Embryonic facial prominence (tissue), 1 donor: ENCODE results near the gene LARP4.
"Not testable (repeated sequence)": the region's sequence is repeated elsewhere in the genome, so short reads cannot be mapped to it uniquely, and the experiment has no call there.

Source experiments
- DNase-seq: peaks from one replicate; pipeline ENCODE4 v3.0.0-alpha.2; 2016; ENCODE audit errors: extremely low spot score

The LARP4 gene

DNA sequence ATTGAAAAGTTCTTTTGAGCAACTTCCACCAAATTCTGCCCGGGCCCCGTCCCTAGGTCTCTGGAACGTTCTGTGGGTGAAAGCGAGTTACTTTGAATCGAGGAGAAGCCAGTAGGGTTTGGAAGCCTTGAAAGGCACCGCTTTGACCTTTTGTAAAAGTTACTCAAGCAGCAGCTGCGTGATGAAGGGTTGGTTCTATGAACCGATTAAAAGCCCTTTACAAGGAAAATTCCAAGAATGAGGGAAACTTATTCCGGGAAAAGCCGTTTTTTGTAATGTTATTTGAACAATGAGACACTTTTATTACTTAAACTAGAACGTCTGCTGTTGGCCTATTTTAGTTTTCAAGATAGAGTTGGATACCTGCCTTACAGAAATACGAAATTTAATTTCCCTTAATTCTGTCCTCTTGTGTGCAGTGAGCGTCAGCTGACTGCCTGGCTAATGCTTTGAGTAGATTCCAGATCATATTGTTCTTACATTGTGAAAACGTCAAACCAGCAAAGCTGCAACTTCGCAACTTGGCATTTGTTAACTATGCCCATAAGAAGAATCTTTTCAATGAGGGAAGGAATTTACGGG is 906 bp downstream of the LARP4 start:
- no peak for DNase-seq

GRCh38 chr12:50402264-50403000 is 1.7 kb downstream of the LARP4 start:
- DNase-seq = no peak

GRCh38 chr12:50403001-50403440 is 2.3 kb downstream of the LARP4 start:
- DNase-seq = no peak

GRCh38 chr12:50404307-50404706 is 3.6 kb downstream of the LARP4 start:
- no peak for DNase-seq

DNA sequence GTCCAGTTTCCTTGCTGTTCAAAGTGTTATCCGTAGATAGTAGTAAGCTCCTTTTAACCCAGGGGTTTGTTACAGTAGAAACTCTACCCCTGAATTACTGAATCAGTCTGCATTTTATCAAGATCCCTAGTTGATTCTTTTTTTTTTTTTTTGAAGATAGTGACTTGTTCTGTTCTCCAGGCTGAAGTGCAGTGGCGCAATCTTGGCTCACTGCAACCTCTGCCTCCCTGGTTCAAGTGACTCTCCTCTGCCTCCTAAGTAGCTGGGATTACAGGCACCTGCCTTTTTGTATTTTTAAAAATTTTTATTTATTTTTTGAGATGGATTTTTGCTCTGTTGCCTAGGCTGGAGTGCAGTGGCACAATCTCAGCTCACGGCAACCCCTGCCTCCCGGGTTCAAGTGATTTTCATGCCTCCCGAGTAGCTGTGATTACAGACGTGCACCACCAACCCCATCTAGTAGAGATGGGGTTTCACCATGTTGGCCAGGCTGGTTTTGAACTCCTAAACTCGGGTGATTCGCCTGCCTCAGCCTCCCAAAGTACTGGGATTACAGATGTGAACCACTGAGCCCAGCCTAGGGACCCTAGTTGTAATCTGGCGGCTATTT is 10.5 kb downstream of the LARP4 start:
- no peak for DNase-seq

GRCh38 chr12:50415899-50416479 is 15.3 kb downstream of the LARP4 start:
- no peak for DNase-seq

DNA sequence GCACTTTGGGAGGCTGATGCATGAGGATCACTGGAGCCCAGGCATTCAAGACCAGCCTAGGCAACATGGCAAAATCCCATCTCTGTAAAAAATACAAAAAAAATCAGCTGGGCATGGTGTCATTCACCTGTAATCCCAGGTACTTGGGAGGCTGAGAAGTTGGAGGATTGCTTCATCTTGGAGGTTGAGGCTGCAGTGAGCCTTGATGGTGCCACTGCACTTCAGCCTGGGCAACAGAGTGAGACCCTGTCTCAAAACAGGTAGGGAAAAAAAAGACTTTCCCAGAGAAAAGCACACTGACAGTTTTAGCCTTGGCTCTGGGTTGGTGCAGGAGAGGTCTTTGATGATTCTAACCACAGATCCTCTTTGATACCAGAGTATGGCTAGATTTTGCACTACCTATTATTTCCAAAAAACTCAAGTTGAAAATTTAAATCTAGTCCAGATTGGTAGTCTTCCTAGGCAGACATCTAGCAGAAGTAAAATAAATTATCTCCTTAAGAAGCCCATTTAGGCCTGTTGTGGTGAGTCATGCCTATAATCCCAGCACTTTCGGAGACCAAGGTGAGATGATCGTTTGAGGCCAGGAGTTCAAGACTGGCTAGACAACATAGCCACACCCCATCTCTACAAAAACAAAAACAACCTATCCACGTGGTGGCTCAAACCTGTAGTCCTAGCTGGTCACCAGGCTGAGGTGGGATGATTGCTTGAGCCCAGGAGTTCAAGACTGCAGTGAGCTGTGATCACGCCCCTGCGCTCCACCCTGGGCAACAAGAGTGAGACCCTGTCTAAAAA is 18.6 kb downstream of the LARP4 start:
- DNase-seq = no peak

DNA sequence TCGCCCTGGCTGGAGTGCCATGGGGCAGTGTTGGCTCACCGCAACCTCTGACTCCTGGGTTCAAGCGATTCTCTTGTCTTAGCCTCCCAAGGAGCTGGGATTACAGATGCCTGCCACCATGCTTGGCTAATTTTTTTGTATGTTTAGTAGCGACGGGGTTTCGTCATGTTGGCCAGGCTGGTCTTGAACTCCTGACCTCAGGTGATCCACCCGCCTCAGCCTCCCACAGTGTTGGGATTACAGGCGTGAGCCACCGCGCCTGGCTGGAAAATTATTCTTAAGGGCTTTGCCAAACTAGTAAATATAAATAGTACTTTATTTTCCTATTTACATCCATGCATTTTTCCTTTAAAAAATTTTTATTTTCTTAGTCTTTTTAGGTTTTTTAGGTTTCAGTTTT is 22.2 kb downstream of the LARP4 start:
- DNase-seq = not testable (repeated sequence)

- DNase-seq = not testable (repeated sequence)
Measured at GRCh38 chr12:50423342-50423741, 22.7 kb downstream of the LARP4 start.

- no peak for DNase-seq
Measured at GRCh38 chr12:50425589-50426258, 25.0 kb downstream of the LARP4 start.

- not testable (repeated sequence) for DNase-seq
Measured at GRCh38 chr12:50431656-50432055, 31.0 kb downstream of the LARP4 start.

GRCh38 chr12:50440288-50440687 is 39.6 kb downstream of the LARP4 start:
- DNase-seq = no peak

GRCh38 chr12:50441763-50442162 is 41.1 kb downstream of the LARP4 start:
- DNase-seq = no peak

- DNase-seq = no peak
Measured at GRCh38 chr12:50442178-50442908, 41.7 kb downstream of the LARP4 start.

DNA sequence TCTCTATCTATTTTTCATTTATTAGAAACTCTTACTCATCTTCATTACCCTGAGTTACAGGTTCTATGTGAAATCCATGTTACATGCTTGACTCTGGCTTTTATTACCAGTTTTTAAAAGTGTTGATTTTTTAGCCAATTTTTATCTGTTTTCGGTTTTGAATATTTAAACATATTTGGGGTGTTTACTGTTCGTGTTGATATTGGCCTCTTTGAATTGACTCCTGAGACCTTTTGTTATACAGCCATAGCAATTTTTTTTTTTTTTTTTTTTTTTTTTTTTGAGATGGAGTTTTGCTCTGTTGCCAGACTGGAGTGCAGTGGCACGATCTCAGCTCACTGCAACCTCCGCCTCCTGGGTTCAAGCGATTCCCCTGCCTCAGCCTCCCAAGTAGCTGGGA is 49.0 kb downstream of the LARP4 start:
- DNase-seq = not testable (repeated sequence)

DNA sequence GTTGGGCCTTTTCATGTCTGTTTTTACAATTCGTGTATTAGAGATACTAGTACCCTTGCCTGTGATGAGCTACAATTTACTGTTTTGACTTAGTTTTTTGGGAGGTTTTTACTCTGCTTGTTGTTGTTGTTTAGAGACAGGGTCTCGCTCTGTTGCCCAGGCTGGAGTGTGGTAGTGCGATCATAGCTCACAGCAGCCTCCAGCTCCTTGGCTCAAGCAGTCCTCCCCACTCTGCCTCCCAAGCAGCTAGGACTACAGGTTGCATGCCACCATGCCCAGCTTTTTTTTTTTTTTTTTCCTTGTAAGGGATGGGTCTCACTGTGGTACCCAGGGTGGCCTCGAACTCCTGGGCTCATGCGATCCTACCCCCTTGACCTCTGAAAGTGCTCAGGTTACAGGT is 52.1 kb downstream of the LARP4 start:
- no peak for DNase-seq

- no peak for DNase-seq
Measured at GRCh38 chr12:50453872-50454271, 53.2 kb downstream of the LARP4 start.

GRCh38 chr12:50458606-50459005 is 57.9 kb downstream of the LARP4 start:
- DNase-seq = no peak

GRCh38 chr12:50467439-50467838 is 66.8 kb downstream of the LARP4 start:
- no peak for DNase-seq

DNA sequence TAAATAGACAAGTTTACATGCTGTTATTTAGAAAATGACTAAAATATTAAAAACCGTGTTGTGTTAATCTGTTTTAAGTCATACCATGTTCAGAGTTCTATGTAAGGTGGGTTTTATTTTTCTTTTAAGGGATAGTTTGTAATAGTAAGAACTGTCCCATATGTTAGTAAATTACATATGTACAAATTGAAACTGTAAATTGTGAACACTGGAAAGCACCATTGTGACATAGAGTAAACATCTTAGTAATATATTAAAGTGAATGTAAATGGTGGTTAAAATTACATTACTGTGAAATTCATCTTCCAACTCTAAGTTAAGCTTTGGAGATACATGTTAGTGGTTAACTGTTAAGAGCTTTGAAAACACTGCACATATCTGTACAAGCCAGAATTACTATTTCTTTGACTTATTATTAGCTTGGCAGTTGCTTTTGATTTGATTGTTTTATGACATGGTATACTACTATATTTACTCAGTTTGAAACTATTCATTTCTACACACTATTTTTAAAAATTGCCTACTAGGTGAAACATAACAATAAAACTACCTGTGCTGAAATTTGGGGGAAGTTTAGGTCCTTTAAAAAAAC is 76.7 kb downstream of the LARP4 start:
- no peak for DNase-seq
